ENCODE results near the gene NDUFS4. TPM values are rescaled to one million over a fixed set of nuclear protein-coding genes. Genes with fewer than 3 reads are reported as not detected.

Gene NDUFS4
- total RNA-seq, 1 experiment from 2014 or later: 92.9 TPM

DNA sequence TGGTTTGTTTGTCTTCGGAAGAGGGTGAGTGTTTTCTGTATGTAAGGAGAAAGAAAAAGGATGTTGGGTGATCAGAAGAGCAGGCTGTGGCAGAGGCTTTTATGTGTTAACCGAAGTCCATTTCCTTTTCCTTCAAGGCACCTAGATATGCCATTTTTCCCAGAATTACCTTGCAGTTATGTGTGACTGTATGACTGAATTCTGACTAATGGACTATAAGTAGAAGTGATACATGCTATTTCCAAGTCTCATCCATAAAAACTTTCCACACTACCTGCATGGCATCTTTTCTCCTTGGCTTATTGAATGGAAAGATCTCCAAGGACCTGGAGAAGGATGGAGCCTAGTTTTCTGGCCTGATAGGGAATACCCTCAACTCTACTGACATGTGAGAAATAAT is 10.6 kb upstream of the NDUFS4 start:
- H3K27ac Mint-ChIP-seq: no peak overlapping the region
- Histone ChIP-seq H3K4me2 (ENCODE audit: insufficient read depth, insufficient read length, low read length) (no peak overlapping the region), H3T11ph (ENCODE audit: low read length) (no peak overlapping the region), H2BK5ac (ENCODE audit: insufficient read length, low read length) (no peak overlapping the region), H3K27ac (ENCODE audit: insufficient read length, low read depth, low read length) (no peak overlapping the region), H2AFZ (ENCODE audit: low read length) (no peak overlapping the region), H3K14ac (ENCODE audit: insufficient read depth, low read length) (no peak overlapping the region), H3K18ac (ENCODE audit: insufficient read length, low read depth, low read length) (no peak overlapping the region), H3K4ac (ENCODE audit: low read depth, low read length) (no peak overlapping the region), H3K79me1 (ENCODE audit: insufficient read depth, low read depth, low read length, poor library complexity, severe bottlenecking) (no peaks in the 10 kb centered on the region), H2AK5ac (ENCODE audit: insufficient read length, low read length) (no peak overlapping the region), H4K8ac (replicated peaks; ENCODE audit: insufficient read length, low read depth, low read length) (no peak overlapping the region), H2BK15ac (ENCODE audit: low read depth, low read length) (no peak overlapping the region), H4K91ac (ENCODE audit: insufficient read length, low read depth, low read length) (no peak overlapping the region), H3K23ac (ENCODE audit: insufficient read length, low read depth, low read length) (no peak overlapping the region), H3K56ac (ENCODE audit: insufficient read length, low read depth, low read length) (no peak overlapping the region), H3K79me2 (ENCODE audit: insufficient read depth, low read length) (no peaks in the 10 kb centered on the region), H3K9me3 (ENCODE audit: control insufficient read depth, low read depth, low read length) (no peaks in the 10 kb centered on the region), H3K27me3 (ENCODE audit: insufficient read depth, low read length) (no peaks in the 10 kb centered on the region), H2BK120ac (ENCODE audit: low read depth, low read length, poor library complexity, severe bottlenecking) (no peak overlapping the region), H3K9ac (ENCODE audit: extremely low read depth, insufficient read length, low read length) (no peak overlapping the region), H2BK20ac (ENCODE audit: low read depth, low read length, poor library complexity, severe bottlenecking) (no peak overlapping the region), H4K20me1 (ENCODE audit: control insufficient read depth, insufficient read depth, insufficient read length) (no peaks in the 10 kb centered on the region), H4K5ac (ENCODE audit: insufficient read length, low read depth, low read length) (no peak overlapping the region), H3K23me2 (ENCODE audit: insufficient read length, low read depth, low read length, poor library complexity, severe bottlenecking) (no peaks in the 10 kb centered on the region), H2BK12ac (ENCODE audit: insufficient read length, low read depth, low read length) (no peak overlapping the region), H3K4me1 (ENCODE audit: insufficient read depth, low read length) (peaks cover 2% of the 10 kb centered on the region; the same call in 1 of the 2 replicates)
- WGBS (ENCODE audit: extremely low coverage, insufficient read length, low lambda C conversion rate): no CpG with 5 or more reads among the region's 2 CpGs
- H3K27me3 Mint-ChIP-seq (ENCODE audit: low read depth): no peaks in the 10 kb centered on the region; the same call in 1 of the 2 replicates
- H3K4me1 Mint-ChIP-seq: peaks cover 32 to 33% of the 10 kb centered on the region in 2 experiments
- H3K4me3 Mint-ChIP-seq: no peak overlapping the region
- no peak for DNase-seq
- H3K36me3 Mint-ChIP-seq (ENCODE audit: insufficient read depth in 1 of 3, low read depth in 3 of 3): peaks cover 2 to 8% (median 6%) of the 10 kb centered on the region in 3 experiments; a peak in 4 of 7 replicates
- TF ChIP-seq, protein P1, sequence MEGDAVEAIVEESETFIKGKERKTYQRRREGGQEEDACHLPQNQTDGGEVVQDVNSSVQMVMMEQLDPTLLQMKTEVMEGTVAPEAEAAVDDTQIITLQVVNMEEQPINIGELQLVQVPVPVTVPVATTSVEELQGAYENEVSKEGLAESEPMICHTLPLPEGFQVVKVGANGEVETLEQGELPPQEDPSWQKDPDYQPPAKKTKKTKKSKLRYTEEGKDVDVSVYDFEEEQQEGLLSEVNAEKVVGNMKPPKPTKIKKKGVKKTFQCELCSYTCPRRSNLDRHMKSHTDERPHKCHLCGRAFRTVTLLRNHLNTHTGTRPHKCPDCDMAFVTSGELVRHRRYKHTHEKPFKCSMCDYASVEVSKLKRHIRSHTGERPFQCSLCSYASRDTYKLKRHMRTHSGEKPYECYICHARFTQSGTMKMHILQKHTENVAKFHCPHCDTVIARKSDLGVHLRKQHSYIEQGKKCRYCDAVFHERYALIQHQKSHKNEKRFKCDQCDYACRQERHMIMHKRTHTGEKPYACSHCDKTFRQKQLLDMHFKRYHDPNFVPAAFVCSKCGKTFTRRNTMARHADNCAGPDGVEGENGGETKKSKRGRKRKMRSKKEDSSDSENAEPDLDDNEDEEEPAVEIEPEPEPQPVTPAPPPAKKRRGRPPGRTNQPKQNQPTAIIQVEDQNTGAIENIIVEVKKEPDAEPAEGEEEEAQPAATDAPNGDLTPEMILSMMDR (conservative IDR thresholded peaks at IDR 0.05): no peak
- peaks cover 4 to 9% of the 10 kb centered on the region in 2 experiments for H3K9me3 Mint-ChIP-seq
